ENCODE measurements around the gene NFATC2.

DNA sequence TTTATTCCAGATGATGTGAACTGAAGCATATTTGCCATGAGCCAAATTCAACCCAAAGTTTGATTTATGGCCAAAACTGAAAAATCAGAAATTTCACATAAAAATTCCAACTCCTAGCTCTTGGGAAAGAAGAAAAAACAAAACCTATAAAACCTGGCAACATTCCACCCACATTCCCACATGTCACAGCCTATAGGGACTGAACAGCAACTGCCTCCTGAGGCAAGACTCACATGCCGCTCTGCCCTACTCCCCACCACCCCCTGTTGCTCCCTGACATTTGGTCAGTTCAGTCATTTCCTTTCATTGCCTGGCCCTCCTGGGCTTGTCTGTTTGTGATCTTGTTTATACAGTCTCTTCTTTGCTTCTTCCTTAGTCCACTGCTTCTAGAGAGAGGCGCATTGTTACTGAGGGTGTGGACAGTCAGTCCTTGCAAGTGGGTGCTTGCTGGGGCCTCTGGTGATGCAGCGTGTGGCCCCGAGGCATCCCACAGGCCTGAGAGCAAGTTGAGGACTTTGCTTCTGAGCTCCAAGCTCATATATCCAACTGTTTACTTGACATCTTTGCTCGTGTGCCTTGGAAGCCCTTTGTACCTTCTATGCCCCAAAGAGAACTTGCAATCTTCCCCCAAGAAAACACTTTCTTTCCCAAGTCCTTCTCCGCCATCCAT is 31.4 kb downstream of the NFATC2 start:
- TF ChIP-seq, protein P1, sequence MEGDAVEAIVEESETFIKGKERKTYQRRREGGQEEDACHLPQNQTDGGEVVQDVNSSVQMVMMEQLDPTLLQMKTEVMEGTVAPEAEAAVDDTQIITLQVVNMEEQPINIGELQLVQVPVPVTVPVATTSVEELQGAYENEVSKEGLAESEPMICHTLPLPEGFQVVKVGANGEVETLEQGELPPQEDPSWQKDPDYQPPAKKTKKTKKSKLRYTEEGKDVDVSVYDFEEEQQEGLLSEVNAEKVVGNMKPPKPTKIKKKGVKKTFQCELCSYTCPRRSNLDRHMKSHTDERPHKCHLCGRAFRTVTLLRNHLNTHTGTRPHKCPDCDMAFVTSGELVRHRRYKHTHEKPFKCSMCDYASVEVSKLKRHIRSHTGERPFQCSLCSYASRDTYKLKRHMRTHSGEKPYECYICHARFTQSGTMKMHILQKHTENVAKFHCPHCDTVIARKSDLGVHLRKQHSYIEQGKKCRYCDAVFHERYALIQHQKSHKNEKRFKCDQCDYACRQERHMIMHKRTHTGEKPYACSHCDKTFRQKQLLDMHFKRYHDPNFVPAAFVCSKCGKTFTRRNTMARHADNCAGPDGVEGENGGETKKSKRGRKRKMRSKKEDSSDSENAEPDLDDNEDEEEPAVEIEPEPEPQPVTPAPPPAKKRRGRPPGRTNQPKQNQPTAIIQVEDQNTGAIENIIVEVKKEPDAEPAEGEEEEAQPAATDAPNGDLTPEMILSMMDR (conservative IDR thresholded peaks at IDR 0.05; ENCODE audit: low read length) = no peak
- TF ChIP-seq EZH2phosphoT487 (IDR thresholded peaks at IDR 0.05; ENCODE audit: borderline replicate concordance) = no peak
